Measurements from ENCODE around the gene TRPV4. TPM values are rescaled to one million over a fixed set of nuclear protein-coding genes. Genes with fewer than 3 reads are reported as not detected.

Gene TRPV4
- total and polyA plus RNA-seq, 2 donors (not counting 3 experiments of a cell fraction or from before 2014, with no cell fraction given), result 8.8 to 22.3 TPM

DNA sequence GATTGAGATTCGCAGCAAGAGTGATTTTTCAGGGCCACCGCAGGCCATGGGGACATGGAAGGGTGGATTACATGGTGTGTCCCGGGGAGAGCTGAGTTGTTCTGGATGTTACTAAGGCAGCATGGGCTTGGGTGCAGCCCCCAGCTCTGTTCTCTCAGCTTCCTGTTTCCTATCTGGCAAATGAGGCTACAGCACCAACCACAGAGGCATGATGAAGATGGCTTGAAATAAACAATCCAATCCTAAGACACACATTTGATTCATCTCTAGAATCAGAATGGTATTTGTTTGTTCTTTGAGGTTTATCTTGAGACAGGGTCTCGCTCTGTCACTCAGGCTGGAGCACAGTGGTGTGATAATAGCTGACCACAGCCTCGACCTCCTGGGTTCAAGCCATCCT lies 25.6 kb upstream of the TRPV4 start:
- CTCF ChIA-PET, result interaction anchor here (1.0 to 2.8 kb wide), 6 partner anchors 10 to 70 kb away, joined by 3 to 8 read pairs (median 6); no protein-coding TSS in a partner anchor
- TF ChIP-seq, protein P1, sequence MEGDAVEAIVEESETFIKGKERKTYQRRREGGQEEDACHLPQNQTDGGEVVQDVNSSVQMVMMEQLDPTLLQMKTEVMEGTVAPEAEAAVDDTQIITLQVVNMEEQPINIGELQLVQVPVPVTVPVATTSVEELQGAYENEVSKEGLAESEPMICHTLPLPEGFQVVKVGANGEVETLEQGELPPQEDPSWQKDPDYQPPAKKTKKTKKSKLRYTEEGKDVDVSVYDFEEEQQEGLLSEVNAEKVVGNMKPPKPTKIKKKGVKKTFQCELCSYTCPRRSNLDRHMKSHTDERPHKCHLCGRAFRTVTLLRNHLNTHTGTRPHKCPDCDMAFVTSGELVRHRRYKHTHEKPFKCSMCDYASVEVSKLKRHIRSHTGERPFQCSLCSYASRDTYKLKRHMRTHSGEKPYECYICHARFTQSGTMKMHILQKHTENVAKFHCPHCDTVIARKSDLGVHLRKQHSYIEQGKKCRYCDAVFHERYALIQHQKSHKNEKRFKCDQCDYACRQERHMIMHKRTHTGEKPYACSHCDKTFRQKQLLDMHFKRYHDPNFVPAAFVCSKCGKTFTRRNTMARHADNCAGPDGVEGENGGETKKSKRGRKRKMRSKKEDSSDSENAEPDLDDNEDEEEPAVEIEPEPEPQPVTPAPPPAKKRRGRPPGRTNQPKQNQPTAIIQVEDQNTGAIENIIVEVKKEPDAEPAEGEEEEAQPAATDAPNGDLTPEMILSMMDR (IDR thresholded peaks at IDR 0.05; ENCODE audit: extremely low read depth in 1 of 2, insufficient read depth in 1 of 2, low read depth in 1 of 2, low read length in 2 of 2), result no peak
- TF ChIP-seq, protein P2, sequence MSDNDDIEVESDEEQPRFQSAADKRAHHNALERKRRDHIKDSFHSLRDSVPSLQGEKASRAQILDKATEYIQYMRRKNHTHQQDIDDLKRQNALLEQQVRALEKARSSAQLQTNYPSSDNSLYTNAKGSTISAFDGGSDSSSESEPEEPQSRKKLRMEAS (IDR thresholded peaks at IDR 0.05; ENCODE audit: insufficient read depth, insufficient read length), result no peak
- TF ChIP-seq EZH2 (IDR thresholded peaks at IDR 0.05; ENCODE audit: borderline replicate concordance, low read depth, low read length, severe bottlenecking) (no peak), POLR2AphosphoS5 (IDR thresholded peaks at IDR 0.05; ENCODE audit: insufficient read depth, low read depth, low read length) (no peak), MYC (IDR thresholded peaks at IDR 0.05; ENCODE audit: low read depth, low read length) (no peak), FOS (IDR thresholded peaks at IDR 0.05; ENCODE audit: borderline replicate concordance, insufficient read depth, low read length) (no peak), JUN (IDR thresholded peaks at IDR 0.05; ENCODE audit: borderline replicate concordance, insufficient read depth, insufficient read length, low read depth) (no peak), POLR2A (IDR thresholded peaks at IDR 0.05; ENCODE audit: low read depth, low read length) (no peak), GATA2 (IDR thresholded peaks at IDR 0.05; ENCODE audit: insufficient read depth, insufficient read length, low read depth, low read length) (no peak)
- dilution Hi-C loops (cut with MboI; ENCODE audit: extremely low pct_ligation_motif_present, low sequenced_read_pairs), result no loop called here

More for the DNA sequence above, 25.6 kb upstream of the TRPV4 start:
- H3K27ac ChIP-seq (ENCODE audit: insufficient read depth, low read depth, low read length), result no peak overlapping the region
- H3K9me3 ChIP-seq (replicated peaks; ENCODE audit: control insufficient read depth, insufficient read depth, low read length), result no peaks in the 10 kb centered on the region
- H3K9ac ChIP-seq (replicated peaks; ENCODE audit: extremely low read depth, insufficient read depth, low read length), result no peak overlapping the region
- no peak overlapping the region for H2AFZ ChIP-seq (ENCODE audit: low read depth, low read length)
- H3K4me3 ChIP-seq (replicated peaks in 1 of 3; ENCODE audit: insufficient read depth in 1 of 3, low read depth in 1 of 3, low read length in 3 of 3), result no peak overlapping the region
- no peak overlapping the region for H3K4me2 ChIP-seq (ENCODE audit: insufficient read depth, low read length)
- POLR2A ChIA-PET, result no interaction called here
- no peaks in the 10 kb centered on the region for H3K27me3 ChIP-seq (ENCODE audit: control insufficient read depth in 2 of 2, insufficient read depth in 2 of 2, low read length in 2 of 2)
- H3K36me3 ChIP-seq (ENCODE audit: control insufficient read depth in 2 of 2, extremely low read depth in 1 of 2, insufficient read depth in 2 of 2, low read length in 2 of 2), result peaks cover 0 to 33% of the 10 kb centered on the region in 2 experiments
- FAIRE-seq (no peak), DNase-seq (ENCODE audit: low read depth, low spot score) (no peak)
- no peaks in the 10 kb centered on the region for H3K9me1 ChIP-seq (replicated peaks; ENCODE audit: control insufficient read depth, extremely low read depth, insufficient read depth, low read length)
- no peaks in the 10 kb centered on the region for H3K4me1 ChIP-seq (ENCODE audit: control insufficient read depth, extremely low read depth, insufficient read depth, low read length)
- no TSS peak for BruUV-seq (replicated peaks)
- no peaks in the 10 kb centered on the region for H3K79me2 ChIP-seq (ENCODE audit: control insufficient read depth, insufficient read depth, low read length)
- no peaks in the 10 kb centered on the region for H4K20me1 ChIP-seq (replicated peaks; ENCODE audit: control insufficient read depth, extremely low read depth, insufficient read depth, low read length)
- intact Hi-C loops (cut with micrococcal nuclease), result no loop called here

Data from endothelial cell of umbilical vein (primary cell).